Testis (tissue), 3 donors: ENCODE measurements around the gene MAN1B1. TPM values are rescaled to one million over a fixed set of nuclear protein-coding genes. Genes with fewer than 3 reads are reported as not detected.

Experiments
- DNase-seq: peaks from one replicate; pipeline ENCODE4 v3.0.0-alpha.2; 2019
- H3K27ac ChIP-seq, 2 donors: fragments of 200-600 bp; sonication (generic); one replicate each; pipeline ENCODE4 v1.5.1; 2019
- H3K27me3 ChIP-seq: fragments of 200-600 bp; sonication (generic); one replicate; pipeline ENCODE4 v1.5.1; 2019
- H3K36me3 ChIP-seq: fragments of 200-600 bp; sonication (generic); one replicate; pipeline ENCODE4 v1.5.1; 2017; ENCODE audit warnings: low read depth; ENCODE audit errors: missing control alignments
- H3K4me1 ChIP-seq: fragments of 200-600 bp; sonication (generic); one replicate; pipeline ENCODE4 v1.5.1; 2019
- H3K4me3 ChIP-seq, 2 donors: fragments of 200-600 bp; sonication (generic); one replicate each; pipeline ENCODE4 v1.5.1; 2017 to 2019
- H3K9me3 ChIP-seq: fragments of 200-600 bp; sonication (generic); one replicate; pipeline ENCODE4 v1.5.1; 2017
- CTCF ChIP-seq, 3 experiments: fragments of 450-650 bp in 2 of 3; fragments of 200-600 bp in 1 of 3; sonication (generic) in 1 of 3; IDR thresholded peaks; one replicate each; pipeline ENCODE4 v1.5.1; 2016 to 2019; ENCODE audit warnings: antibody characterized with exemption in 3 of 3, mild to moderate bottlenecking in 2 of 3, moderate library complexity in 1 of 3
- POLR2A ChIP-seq: fragments of 450-650 bp; IDR thresholded peaks from one replicate; pipeline ENCODE4 v1.6.1; 2017; ENCODE audit warnings: antibody characterized with exemption, mild to moderate bottlenecking, moderate library complexity
- WGBS, 2 donors: methylation state at CpG; one replicate each; pipeline ENCODE4 v1.1.5; 2018; 5-methylcytosine and 5-hydroxymethylcytosine counted together
- intact Hi-C: fragments of 100-400 bp; cut with DNase I; formaldehyde crosslinking; loops from one replicate; pipeline ENCODE4 v1.15.1; 2023; ENCODE audit warnings: low total_unique reads
- polyA plus RNA-seq: library from polyadenylated mRNA; stranded (reverse); fragments of 350-450 nt; fragmentation: Illumina TruSeq; extraction: RNeasy Lipid Tissue Mini Kit (QIAGEN cat#74804); gene quantifications from one replicate; pipeline ENCODE4 v1.2.3, GENCODE V29; 2014; ENCODE audit warnings: low read depth, low replicate concordance; ENCODE audit not compliant: insufficient read depth
- total RNA-seq, 2 donors: library from RNA; depleted of rRNA; stranded (reverse); fragments of >200 nt; gene quantifications; one replicate each; pipeline ENCODE4 v1.2.3, GENCODE V29; 2016

Gene MAN1B1
- total and polyA plus RNA-seq, 3 donors from 2014 or later: 62.2 to 124 (median 122) TPM

DNA sequence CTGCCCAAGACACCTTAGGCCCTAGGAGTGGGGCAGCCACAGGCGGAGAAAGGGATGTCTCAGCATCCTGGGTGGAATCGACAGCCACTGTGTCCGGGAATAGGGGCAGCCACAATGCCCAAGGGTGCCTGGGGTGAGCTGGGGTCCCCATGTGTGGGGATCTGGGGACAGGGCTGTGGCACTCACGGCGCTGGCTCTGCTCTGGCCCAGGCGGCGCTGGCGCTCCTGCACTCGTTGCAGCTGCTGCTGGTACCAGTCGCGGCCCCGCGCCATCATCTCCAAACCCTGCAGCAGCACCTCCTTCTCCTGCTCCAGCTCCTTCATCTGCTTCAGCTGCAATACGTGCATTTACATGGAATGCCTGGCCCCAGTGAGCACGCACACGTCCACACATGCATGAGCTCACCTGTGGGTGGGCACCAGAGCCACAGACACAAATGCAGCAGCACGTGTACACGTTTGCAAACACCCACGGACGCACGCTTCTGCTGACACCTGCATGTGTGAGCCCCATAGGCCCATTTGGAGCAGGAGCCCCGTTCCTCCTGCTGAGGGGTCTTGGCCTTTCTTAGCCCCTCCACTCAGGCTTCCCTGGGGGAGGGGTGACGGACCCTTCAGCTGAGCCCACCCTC is 21.3 kb upstream of the MAN1B1 start:
- Histone ChIP-seq H3K27me3 (no peaks in the 10 kb centered on the region), H3K36me3 (no peaks in the 10 kb centered on the region), H3K4me1 (peaks cover 4% of the 10 kb centered on the region), H3K27ac (no peak overlapping the region), H3K4me3 (no peak overlapping the region), H3K9me3 (no peaks in the 10 kb centered on the region)
- TF ChIP-seq POLR2A (no peak), CTCF (IDR thresholded peaks at IDR 0.05) (no peak)
- WGBS, 2 donors: 93 to 95% methylated on average over 15 to 23 of the region's 23 CpGs
- no peak for DNase-seq
- intact Hi-C loops: no loop called here

DNA sequence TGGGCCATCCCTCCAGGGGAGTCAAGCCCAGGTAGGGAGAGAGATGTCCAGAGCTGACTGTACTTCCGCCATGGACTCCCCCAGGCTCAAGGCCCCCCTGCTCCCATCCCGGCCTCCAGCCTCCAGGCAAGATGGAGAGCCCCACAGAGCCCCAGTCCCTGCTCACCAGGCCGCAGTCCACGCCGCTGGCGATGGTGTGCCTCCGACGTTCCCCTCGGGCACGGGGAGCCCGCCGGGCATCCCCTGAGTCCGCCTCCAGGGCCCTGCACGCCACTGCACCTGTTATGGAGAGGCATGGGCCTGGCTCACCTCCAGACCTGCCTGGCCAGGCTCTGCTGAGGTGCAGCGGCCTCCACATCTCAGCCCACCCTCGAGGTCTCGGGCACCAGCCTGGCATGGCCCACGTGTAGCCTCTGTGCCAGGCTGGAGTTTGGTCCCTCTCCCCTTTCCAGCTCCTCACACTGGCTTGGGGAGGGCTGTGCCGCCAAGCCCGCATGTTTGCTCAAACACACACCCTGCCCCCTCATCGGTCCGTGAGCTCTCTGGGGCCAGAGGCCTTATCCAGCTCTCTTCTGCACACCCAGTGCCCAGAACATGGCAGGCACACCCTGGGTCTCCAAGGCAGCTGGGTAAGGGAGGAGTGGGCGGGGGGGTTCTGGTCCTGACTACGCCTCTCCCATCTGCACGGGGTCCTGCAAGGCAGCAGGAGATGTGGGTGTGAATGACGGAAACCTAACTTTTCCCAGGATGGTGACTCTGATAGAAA is 20.5 kb upstream of the MAN1B1 start:
- no peak for TF ChIP-seq POLR2A
- TF ChIP-seq CTCF (IDR thresholded peaks at IDR 0.05): no peak
- Histone ChIP-seq H3K4me3 (no peak overlapping the region), H3K4me1 (peaks cover 10% of the 10 kb centered on the region), H3K9me3 (no peaks in the 10 kb centered on the region), H3K36me3 (no peaks in the 10 kb centered on the region), H3K27ac (no peak overlapping the region), H3K27me3 (no peaks in the 10 kb centered on the region)
- intact Hi-C loops: no loop called here
- 87 to 93% methylated on average over 10 to 26 of the region's 26 CpGs for WGBS, 2 donors
- no peak for DNase-seq

GRCh38 chr9:137067860-137068538 is 18.8 kb upstream of the MAN1B1 start:
- Histone ChIP-seq H3K9me3 (no peaks in the 10 kb centered on the region), H3K4me3 (no peak overlapping the region), H3K36me3 (no peaks in the 10 kb centered on the region), H3K27me3 (no peaks in the 10 kb centered on the region), H3K27ac (no peak overlapping the region), H3K4me1 (peaks cover 12% of the 10 kb centered on the region)
- DNase-seq: peak; percentile 82
- 63 to 76% methylated on average over 9 to 12 of the region's 12 CpGs for WGBS, 2 donors
- TF ChIP-seq POLR2A (no peak), CTCF (IDR thresholded peaks at IDR 0.05) (peak; percentile 69 to 80 (median 72))
- intact Hi-C loops: no loop called here

DNA sequence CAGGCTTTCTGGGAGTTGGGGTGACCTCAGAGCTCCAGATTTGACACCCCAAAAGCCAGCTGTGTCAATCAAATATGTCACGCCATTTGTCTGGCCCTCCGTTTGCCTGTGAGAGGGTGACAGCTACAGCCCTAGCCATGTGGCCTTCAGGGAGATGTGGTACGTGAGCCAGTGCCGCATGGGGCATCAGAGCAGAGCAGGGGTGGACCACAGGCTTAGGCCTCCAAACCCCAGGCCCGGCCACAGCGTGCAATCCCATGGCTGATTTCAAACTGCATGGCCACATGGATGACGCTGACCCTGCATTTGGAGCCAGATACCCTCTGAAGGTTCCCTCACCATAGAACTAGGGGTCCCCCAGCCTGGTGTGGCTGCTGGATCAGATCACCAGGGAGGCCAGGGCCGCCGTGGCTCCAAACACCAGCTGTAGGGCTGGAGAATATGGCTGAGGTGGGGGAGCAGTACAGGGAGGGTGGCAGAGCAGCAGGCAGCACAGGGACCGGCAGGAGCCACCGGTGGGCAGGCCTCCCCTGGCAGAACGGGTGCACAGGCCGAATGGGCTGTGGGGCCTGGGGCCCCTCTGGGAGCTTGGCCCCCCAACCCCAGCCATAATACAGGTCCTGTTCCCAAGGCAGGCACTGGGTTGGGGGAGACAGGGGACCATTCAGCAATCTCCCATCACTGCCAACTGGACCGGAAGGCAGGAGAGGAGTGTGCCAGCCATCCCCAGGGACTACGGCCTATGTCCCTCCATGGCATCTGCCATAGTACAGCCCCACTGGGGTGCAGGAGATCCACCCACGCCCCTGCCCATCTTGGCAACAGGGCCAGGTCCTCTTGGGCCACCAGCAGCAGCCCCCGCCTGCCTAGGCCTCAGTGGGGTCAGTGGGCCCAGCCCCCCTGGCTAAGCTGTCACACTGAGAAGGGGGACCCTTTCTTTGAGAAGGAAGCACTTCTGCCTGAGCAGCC is 18.0 kb upstream of the MAN1B1 start:
- intact Hi-C loops: no loop called here
- Histone ChIP-seq H3K4me1 (peaks cover 10% of the 10 kb centered on the region), H3K9me3 (no peaks in the 10 kb centered on the region), H3K4me3 (no peak overlapping the region), H3K27me3 (no peaks in the 10 kb centered on the region), H3K36me3 (no peaks in the 10 kb centered on the region), H3K27ac (no peak overlapping the region)
- 87 to 91% methylated on average over 3 to 17 of the region's 17 CpGs for WGBS, 2 donors
- no peak for DNase-seq
- TF ChIP-seq POLR2A (no peak), CTCF (IDR thresholded peaks at IDR 0.05) (no peak)
